T47D (cell line): ENCODE measurements around the gene CEBPA.

ENCODE experiments used
- DNase-seq, 2 experiments: peaks; one replicate each; pipeline versions ENCODE4 v3.0.0 to v3.0.0-alpha.2; 2011 to 2012; ENCODE audit warnings: low read depth in 1 of 2, low spot score in 1 of 2
- JUND ChIP-seq: IDR thresholded peaks from 2 replicates; pipeline ENCODE4 v1.6.1; 2012; ENCODE audit warnings: low read depth
- in situ Hi-C: cut with HindIII; loops from 2 replicates; pipeline ENCODE4 v1.10.0; 2016; ENCODE audit warnings: low sequenced_read_pairs, low pct_unique_long_range_greater_than_20kb

The CEBPA gene

GRCh38 chr19:33264881-33265445, 37.4 kb downstream of the CEBPA start:
- no peak for TF ChIP-seq JUND
- DNase-seq: no peak
- in situ Hi-C loops: no loop called here

DNA sequence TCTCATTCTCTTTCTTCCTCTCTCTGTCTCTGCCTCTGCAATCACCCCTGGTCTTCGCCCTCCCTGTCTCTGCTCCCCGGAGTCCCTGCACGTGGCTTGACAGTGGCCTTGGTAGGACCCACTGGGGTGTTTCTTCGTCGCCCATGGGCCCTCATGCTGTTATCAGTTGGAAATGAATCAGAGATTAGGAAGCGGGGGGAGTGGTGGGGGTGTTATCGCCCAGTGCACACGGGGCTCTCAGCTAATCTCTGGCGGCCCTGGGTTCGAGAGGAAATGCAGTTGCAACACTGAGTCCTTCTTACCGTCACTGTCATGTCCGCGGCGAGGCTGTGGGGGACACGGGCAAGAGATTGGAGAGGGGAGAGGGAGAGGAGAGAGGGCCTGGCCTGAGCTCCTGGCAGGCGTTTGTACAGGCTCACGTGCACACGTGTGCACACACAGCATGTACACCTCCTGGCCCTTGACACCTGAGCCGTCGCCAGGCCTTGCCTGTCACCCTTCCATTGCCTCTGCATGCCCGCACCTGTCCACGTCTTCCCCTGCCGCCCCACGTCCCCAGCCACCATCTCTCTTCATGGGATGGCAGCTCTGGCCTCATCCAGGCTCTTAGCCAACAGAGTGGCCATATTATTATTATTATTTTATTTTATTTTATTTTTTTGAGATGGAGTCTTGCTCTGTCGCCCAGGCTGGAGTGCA, 38.9 kb downstream of the CEBPA start:
- DNase-seq: no peak
- in situ Hi-C loops: no loop called here
- no peak for TF ChIP-seq JUND

DNA sequence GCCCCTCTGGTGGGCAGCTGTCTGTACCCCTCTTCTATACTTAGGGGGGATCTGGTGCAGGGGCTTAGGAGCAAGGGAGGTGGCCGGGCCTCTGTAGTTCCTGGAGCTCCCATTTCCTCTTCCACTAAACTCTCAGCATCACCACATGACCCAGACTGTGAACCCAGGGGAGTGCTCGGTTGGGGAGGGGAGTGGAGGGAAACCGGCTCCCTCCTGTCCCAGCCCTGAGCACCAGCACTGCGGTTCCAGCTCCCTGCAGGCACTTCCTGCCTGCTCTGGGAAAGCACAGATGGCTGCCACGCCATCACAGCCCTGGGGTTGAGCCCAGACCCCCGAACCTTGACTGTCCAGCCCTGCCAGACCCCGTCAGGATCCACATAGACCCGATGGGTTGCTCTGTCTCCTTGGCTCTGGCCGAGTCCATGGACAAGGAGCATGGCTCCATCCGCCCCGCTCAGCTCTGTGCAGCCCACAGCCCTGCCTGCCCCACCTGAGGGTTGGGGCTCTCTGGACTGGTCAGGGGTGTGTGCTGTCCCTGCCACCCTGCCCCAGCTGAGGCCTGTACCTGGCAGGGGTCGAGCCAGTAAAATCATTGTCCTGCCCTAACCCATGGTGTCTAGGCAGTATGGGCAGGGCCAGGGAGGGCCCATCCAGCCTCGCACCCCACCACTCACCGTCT, 40.7 kb downstream of the CEBPA start:
- in situ Hi-C loops: no loop called here
- no peak for DNase-seq
- no peak for TF ChIP-seq JUND

- no peak for DNase-seq
- in situ Hi-C loops: no loop called here
- TF ChIP-seq JUND: no peak
Observed at GRCh38 chr19:33260628-33261418, 41.5 kb downstream of the CEBPA start.

DNA sequence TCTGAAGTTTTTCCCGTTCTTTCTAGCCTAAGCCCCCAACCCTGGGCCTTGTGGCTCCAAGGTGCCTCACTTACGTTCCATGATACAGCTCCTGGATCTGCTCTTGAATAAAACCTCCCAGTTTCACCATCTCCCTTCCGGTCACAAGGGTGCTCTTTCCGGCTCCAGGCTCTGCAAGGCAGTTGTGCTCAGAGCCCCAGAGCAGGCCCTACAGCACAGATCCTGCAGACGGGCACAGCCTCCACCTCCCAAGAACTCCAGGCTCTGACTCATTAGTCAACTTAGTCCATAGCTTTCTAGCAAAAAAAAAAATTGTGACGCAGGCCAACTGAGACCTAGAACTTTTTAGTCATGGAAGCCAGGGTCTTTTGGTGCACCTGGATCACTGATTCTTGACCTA, 42.8 kb downstream of the CEBPA start:
- no peak for TF ChIP-seq JUND
- in situ Hi-C loops: no loop called here
- DNase-seq: no peak

- no peak for DNase-seq
- in situ Hi-C loops: no loop called here
- no peak for TF ChIP-seq JUND
Observed at GRCh38 chr19:33257828-33258227, 44.5 kb downstream of the CEBPA start.

DNA sequence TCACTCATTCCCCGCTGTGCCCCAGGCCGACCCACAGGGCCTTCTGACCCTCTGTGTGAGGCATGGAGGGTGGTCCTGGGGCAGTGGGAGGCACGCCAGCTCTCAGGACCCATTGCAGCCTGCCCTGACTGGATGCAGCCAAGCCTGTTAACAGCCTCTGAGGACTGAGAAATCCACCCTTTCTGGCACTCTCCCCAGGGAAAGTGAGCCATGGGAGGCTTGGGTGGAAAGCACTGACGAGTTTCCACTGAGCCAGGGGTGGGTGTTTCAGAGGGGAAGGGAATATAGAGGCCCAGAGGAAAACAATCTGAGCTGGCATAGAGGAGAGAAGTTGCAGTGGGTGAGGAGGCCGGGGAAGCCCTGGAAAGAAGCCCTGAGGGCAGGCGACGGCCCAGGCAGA, 46.1 kb downstream of the CEBPA start:
- no peak for TF ChIP-seq JUND
- no peak for DNase-seq
- in situ Hi-C loops: no loop called here

DNA sequence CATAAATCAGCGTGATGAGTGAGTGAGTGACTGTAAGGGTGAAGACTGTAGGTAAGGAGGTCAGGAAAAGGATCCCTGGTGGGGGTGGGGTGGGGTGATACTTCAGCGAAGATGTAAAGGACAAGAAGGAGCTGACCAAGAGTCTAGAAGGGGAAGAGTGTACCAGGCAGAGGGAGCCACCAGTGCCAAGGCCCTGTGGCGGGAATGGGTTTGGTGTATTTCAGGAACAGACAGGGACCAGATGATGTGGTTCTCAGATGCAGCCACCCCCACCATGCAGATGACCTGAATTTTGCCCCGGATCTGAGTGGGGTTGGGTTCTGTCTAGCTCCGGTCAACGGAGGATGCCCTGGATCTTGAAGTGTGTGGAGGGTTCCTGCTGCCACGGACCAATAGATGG, 46.6 kb downstream of the CEBPA start:
- TF ChIP-seq JUND: no peak
- in situ Hi-C loops: no loop called here
- no peak for DNase-seq

DNA sequence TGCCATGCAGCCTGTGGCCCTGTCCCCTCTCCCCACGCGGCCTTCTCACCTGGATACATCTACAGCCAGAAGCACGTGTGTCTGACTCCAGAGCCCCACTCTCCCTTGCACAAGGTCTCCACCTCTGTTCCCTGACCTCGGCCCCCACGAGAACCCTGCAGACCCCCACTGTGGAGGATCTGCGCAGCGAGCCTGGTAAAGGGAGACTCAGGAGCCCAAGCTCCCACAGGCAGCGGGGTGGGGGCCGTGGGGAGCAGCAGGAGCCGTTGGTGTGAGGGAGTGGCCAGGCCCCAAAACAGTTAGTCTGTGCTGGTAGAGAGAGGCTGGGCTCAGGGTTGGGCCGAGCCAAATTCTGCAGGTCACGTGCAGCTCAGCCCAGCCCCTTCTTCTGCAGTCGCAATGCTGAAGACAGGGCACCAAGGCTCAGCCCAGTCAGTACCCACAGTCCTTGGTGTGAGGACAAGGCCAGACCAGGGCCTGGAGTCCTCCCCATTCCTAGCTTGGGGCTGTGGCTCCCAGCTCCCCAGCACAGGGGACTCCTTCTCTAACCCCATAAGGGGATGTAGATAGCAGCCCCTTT, 48.0 kb downstream of the CEBPA start:
- TF ChIP-seq JUND: no peak
- DNase-seq: no peak
- in situ Hi-C loops: no loop called here

- no peak for DNase-seq
- in situ Hi-C loops: no loop called here
- no peak for TF ChIP-seq JUND
Observed at GRCh38 chr19:33252971-33253370, 49.4 kb downstream of the CEBPA start.

DNA sequence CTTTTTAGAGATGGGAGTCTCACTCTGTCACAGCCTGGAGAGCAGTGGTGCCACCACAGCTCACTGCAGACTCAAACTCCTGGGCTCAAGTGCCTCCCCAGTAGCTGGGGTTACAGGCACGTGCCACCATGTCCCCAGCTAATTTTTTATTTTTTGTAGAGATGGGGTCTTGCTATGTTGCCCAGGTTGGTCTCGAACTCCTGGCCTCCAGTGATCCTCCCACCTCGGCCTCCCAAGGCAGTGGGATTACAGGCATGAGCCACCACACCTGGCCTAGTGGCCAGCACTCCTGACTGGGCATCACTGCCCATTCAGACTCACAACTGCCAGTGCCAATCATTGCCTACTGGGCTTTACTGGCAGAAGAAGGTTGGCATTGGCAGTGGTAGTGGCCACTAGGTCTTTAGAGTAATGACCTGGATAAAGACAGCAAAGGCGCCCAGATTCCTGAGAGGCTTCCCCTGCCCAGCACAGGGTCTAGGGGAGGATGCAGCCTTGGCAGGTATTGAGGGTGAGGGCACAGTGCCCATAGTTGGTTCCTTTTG, 49.8 kb downstream of the CEBPA start:
- in situ Hi-C loops: no loop called here
- no peak for DNase-seq
- TF ChIP-seq JUND: no peak

DNA sequence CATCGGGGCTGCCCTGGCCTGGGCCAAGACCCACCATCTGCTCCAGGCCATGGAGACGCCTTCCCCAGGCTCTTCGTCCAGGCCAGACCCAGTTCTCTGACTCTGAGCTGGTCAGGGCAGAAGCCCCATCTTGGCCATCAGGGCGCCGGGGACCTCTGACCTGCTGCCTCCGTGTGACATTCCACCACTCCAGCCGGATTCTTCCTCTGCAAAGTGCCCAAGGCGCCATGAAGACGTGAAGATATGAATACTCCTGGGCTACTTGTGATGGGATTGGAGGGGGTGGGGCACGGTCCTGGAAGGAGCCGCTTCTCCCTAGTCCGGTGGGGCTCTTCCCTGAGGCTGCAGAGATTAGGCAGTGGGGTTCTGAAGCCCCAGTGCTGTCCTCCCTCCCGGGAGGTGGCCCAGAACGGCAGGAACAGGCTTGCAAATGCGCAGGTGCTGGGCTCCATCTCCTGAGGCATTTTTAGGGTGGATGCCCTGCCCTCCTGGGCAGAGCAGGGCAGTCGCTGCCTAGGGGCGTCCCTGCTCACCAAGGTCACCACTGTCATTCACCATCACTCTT, 50.7 kb downstream of the CEBPA start:
- TF ChIP-seq JUND: no peak
- DNase-seq: no peak
- in situ Hi-C loops: no loop called here
